Stimulated activated effector memory CD8-positive, alpha-beta T cell treated with anti-CD3 and anti-CD28 coated beads, Interleukin-12 subunit alpha, Interleukin-12 subunit beta, amount 100 ng/mL, for 72 hours (primary cell): ENCODE results near the gene EIF2S1.
"Not testable (repeated sequence)": the region's sequence is repeated elsewhere in the genome, so short reads cannot be mapped to it uniquely, and the experiment has no call there.

ENCODE experiments used
- ATAC-seq: fragments of 150-1000 bp; cut with Tn5 transposase; 2 replicates; pipeline ENCODE4 v1.10.0; 2021
- DNase-seq, 2 donors: peaks; one replicate each; pipeline ENCODE4 v3.0.0; 2021 to 2022; ENCODE audit warnings: low spot score in 2 of 2
- H3K27ac Mint-ChIP-seq: one replicate; pipeline ENCODE4 v1.8.0; 2022; ENCODE audit warnings: mild to moderate bottlenecking, mixed read lengths
- H3K36me3 Mint-ChIP-seq: one replicate; pipeline ENCODE4 v1.8.0; 2022; ENCODE audit warnings: mild to moderate bottlenecking, mixed read lengths
- H3K4me1 Mint-ChIP-seq: one replicate; pipeline ENCODE4 v1.8.0; 2022; ENCODE audit warnings: mixed read lengths
- H3K4me3 Mint-ChIP-seq: one replicate; pipeline ENCODE4 v1.8.0; 2022; ENCODE audit warnings: mild to moderate bottlenecking, mixed read lengths
- H3K9me3 Mint-ChIP-seq: one replicate; pipeline ENCODE4 v1.8.0; 2022; ENCODE audit warnings: mixed read lengths

The EIF2S1 gene

GRCh38 chr14:67413806-67414769, 54.0 kb downstream of the EIF2S1 start:
- H3K27ac Mint-ChIP-seq, result no peak overlapping the region
- H3K36me3 Mint-ChIP-seq, result no peaks in the 10 kb centered on the region
- H3K9me3 Mint-ChIP-seq, result no peaks in the 10 kb centered on the region
- H3K4me3 Mint-ChIP-seq, result no peak overlapping the region
- DNase-seq (no peak), ATAC-seq (peak; percentile 92)
- peaks cover 8% of the 10 kb centered on the region for H3K4me1 Mint-ChIP-seq

GRCh38 chr14:67415610-67416009, 55.5 kb downstream of the EIF2S1 start:
- H3K4me3 Mint-ChIP-seq, H3K9me3 Mint-ChIP-seq, DNase-seq, H3K36me3 Mint-ChIP-seq, H3K4me1 Mint-ChIP-seq, ATAC-seq, H3K27ac Mint-ChIP-seq: not testable (repeated sequence)

- Mint-ChIP-seq H3K36me3 (no peaks in the 10 kb centered on the region), H3K4me1 (peaks cover 8% of the 10 kb centered on the region), H3K27ac (no peak overlapping the region), H3K4me3 (no peak overlapping the region), H3K9me3 (no peaks in the 10 kb centered on the region)
- no peak for DNase-seq
- no peak for ATAC-seq
These were observed 56.0 kb downstream of the EIF2S1 start for GRCh38 chr14:67416085-67416484.

- Mint-ChIP-seq H3K9me3 (no peaks in the 10 kb centered on the region), H3K27ac (no peak overlapping the region), H3K36me3 (no peaks in the 10 kb centered on the region), H3K4me1 (peaks cover 8% of the 10 kb centered on the region), H3K4me3 (no peak overlapping the region)
- DNase-seq, result no peak
- no peak for ATAC-seq
These were observed 56.7 kb downstream of the EIF2S1 start for GRCh38 chr14:67416810-67417209.

- ATAC-seq (no peak), DNase-seq (no peak)
- H3K4me3 Mint-ChIP-seq, result no peak overlapping the region
- no peaks in the 10 kb centered on the region for H3K36me3 Mint-ChIP-seq
- no peaks in the 10 kb centered on the region for H3K9me3 Mint-ChIP-seq
- peaks cover 8% of the 10 kb centered on the region for H3K4me1 Mint-ChIP-seq
- H3K27ac Mint-ChIP-seq, result no peak overlapping the region
These were observed 57.5 kb downstream of the EIF2S1 start for GRCh38 chr14:67417633-67418032.

GRCh38 chr14:67418401-67419191, 58.5 kb downstream of the EIF2S1 start:
- no peak overlapping the region for H3K4me3 Mint-ChIP-seq
- no peaks in the 10 kb centered on the region for H3K9me3 Mint-ChIP-seq
- peaks cover 8% of the 10 kb centered on the region for H3K4me1 Mint-ChIP-seq
- DNase-seq (no peak), ATAC-seq (no peak)
- no peaks in the 10 kb centered on the region for H3K36me3 Mint-ChIP-seq
- no peak overlapping the region for H3K27ac Mint-ChIP-seq

GRCh38 chr14:67420102-67420739, 60.1 kb downstream of the EIF2S1 start:
- peak; percentile 27 to 66 for DNase-seq
- no peak overlapping the region for H3K27ac Mint-ChIP-seq
- no peaks in the 10 kb centered on the region for H3K36me3 Mint-ChIP-seq
- H3K4me3 Mint-ChIP-seq, result no peak overlapping the region
- H3K4me1 Mint-ChIP-seq, result no peaks in the 10 kb centered on the region
- peak; percentile 66 for ATAC-seq
- no peaks in the 10 kb centered on the region for H3K9me3 Mint-ChIP-seq

GRCh38 chr14:67421356-67422224, 61.5 kb downstream of the EIF2S1 start:
- H3K4me1 Mint-ChIP-seq, result peaks cover under 1% of the 10 kb centered on the region

GRCh38 chr14:67423424-67423823, 63.3 kb downstream of the EIF2S1 start:
- Mint-ChIP-seq H3K9me3 (no peaks in the 10 kb centered on the region), H3K4me1 (peaks cover 5% of the 10 kb centered on the region), H3K36me3 (no peaks in the 10 kb centered on the region), H3K4me3 (no peak overlapping the region), H3K27ac (no peak overlapping the region)
- DNase-seq (no peak), ATAC-seq (no peak)

More at GRCh38 chr14:67421356-67422224, 61.5 kb downstream of the EIF2S1 start:
- Mint-ChIP-seq H3K4me3 (no peak overlapping the region), H3K9me3 (no peaks in the 10 kb centered on the region), H3K27ac (no peak overlapping the region), H3K36me3 (no peaks in the 10 kb centered on the region)
- no peak for DNase-seq
- no peak for ATAC-seq

- H3K9me3 Mint-ChIP-seq, result no peaks in the 10 kb centered on the region
- no peak overlapping the region for H3K4me3 Mint-ChIP-seq
- H3K4me1 Mint-ChIP-seq, result peaks cover 5% of the 10 kb centered on the region
- ATAC-seq (no peak), DNase-seq (no peak)
- no peaks in the 10 kb centered on the region for H3K36me3 Mint-ChIP-seq
- no peak overlapping the region for H3K27ac Mint-ChIP-seq
These were observed 64.4 kb downstream of the EIF2S1 start for GRCh38 chr14:67424539-67424938.

GRCh38 chr14:67425608-67426007, 65.5 kb downstream of the EIF2S1 start:
- H3K4me1 Mint-ChIP-seq, result peaks cover 5% of the 10 kb centered on the region
- H3K27ac Mint-ChIP-seq, result no peak overlapping the region
- H3K9me3 Mint-ChIP-seq, result no peaks in the 10 kb centered on the region
- H3K36me3 Mint-ChIP-seq, result no peaks in the 10 kb centered on the region
- no peak overlapping the region for H3K4me3 Mint-ChIP-seq
- ATAC-seq, result no peak
- no peak for DNase-seq

- H3K4me3 Mint-ChIP-seq, result no peak overlapping the region
These were observed 66.0 kb downstream of the EIF2S1 start for GRCh38 chr14:67426161-67426560.

GRCh38 chr14:67426983-67427606, 67.0 kb downstream of the EIF2S1 start:
- Mint-ChIP-seq H3K4me3 (no peak overlapping the region), H3K27ac (no peak overlapping the region), H3K9me3 (no peaks in the 10 kb centered on the region), H3K4me1 (peaks cover 5% of the 10 kb centered on the region), H3K36me3 (no peaks in the 10 kb centered on the region)
- peak; percentile 83 for ATAC-seq
- peak; percentile 36 to 79 for DNase-seq

More at GRCh38 chr14:67426161-67426560, 66.0 kb downstream of the EIF2S1 start:
- Mint-ChIP-seq H3K27ac (no peak overlapping the region), H3K4me1 (peaks cover 5% of the 10 kb centered on the region), H3K36me3 (no peaks in the 10 kb centered on the region), H3K9me3 (no peaks in the 10 kb centered on the region)
- no peak for ATAC-seq
- no peak for DNase-seq

- no peak overlapping the region for H3K27ac Mint-ChIP-seq
These were observed 68.4 kb downstream of the EIF2S1 start for GRCh38 chr14:67428501-67429031.

More at GRCh38 chr14:67428501-67429031, 68.4 kb downstream of the EIF2S1 start:
- Mint-ChIP-seq H3K4me3 (no peak overlapping the region), H3K9me3 (no peaks in the 10 kb centered on the region), H3K36me3 (no peaks in the 10 kb centered on the region), H3K4me1 (peaks cover 5% of the 10 kb centered on the region)
- DNase-seq (no peak), ATAC-seq (no peak)
